OCI-LY1 (cell line): ENCODE results near the gene NACC1.

Experiments used
- H2AFZ ChIP-seq: fragments of 200-600 bp; sonication (generic), shearing (Covaris generic); 2 replicates; pipeline ENCODE4 v1.6.0; 2014; ENCODE audit warnings: antibody characterized with exemption, mild to moderate bottlenecking, low read length
- H3F3A ChIP-seq: fragments of 200-600 bp; sonication (generic), shearing (Covaris generic); 2 replicates; pipeline ENCODE4 v1.6.0; 2014; ENCODE audit warnings: mild to moderate bottlenecking, antibody characterized with exemption, low read length, moderate library complexity; ENCODE audit not compliant: insufficient read depth
- H3K27ac ChIP-seq: fragments of 200-600 bp; sonication (generic); 2 replicates; pipeline ENCODE4 v1.5.1; 2014; ENCODE audit warnings: low read length, mixed run types, mild to moderate bottlenecking, low read depth; ENCODE audit not compliant: poor library complexity, severe bottlenecking
- H3K27me3 ChIP-seq: fragments of 200-600 bp; sonication (generic); 2 replicates; pipeline ENCODE4 v1.6.0; 2014; ENCODE audit warnings: antibody characterized with exemption, mild to moderate bottlenecking, low read length, moderate library complexity; ENCODE audit not compliant: insufficient read depth
- H3K36me3 ChIP-seq: fragments of 200-600 bp; sonication (generic); 2 replicates; pipeline ENCODE4 v1.6.1; 2014; ENCODE audit warnings: mild to moderate bottlenecking, antibody characterized with exemption, low read length, moderate library complexity, mixed read lengths; ENCODE audit not compliant: insufficient read depth
- H3K4me1 ChIP-seq: fragments of 200-600 bp; sonication (generic); 2 replicates; pipeline ENCODE4 v1.5.1; 2014; ENCODE audit warnings: mild to moderate bottlenecking, low read length, moderate library complexity; ENCODE audit not compliant: insufficient read depth, severe bottlenecking
- H3K4me2 ChIP-seq: fragments of 200-600 bp; sonication (generic), shearing (Covaris generic); 2 replicates; pipeline ENCODE4 v1.6.1; 2014; ENCODE audit warnings: low read length
- H3K4me3 ChIP-seq: fragments of 200-600 bp; sonication (generic); 2 replicates; pipeline ENCODE4 v1.5.1; 2014; ENCODE audit warnings: low read length, low read depth, mild to moderate bottlenecking, mixed read lengths; ENCODE audit not compliant: poor library complexity, severe bottlenecking
- H3K79me2 ChIP-seq: fragments of 200-600 bp; shearing (Covaris generic); 2 replicates; pipeline ENCODE4 v1.6.1; 2016; ENCODE audit warnings: mixed run types, low read length, mixed read lengths; ENCODE audit not compliant: insufficient read depth
- H3K9ac ChIP-seq: fragments of 200-600 bp; sonication (generic), shearing (Covaris generic); 2 replicates; pipeline ENCODE4 v1.6.1; 2014; ENCODE audit warnings: mild to moderate bottlenecking, low read length, mixed read lengths
- H3K9me2 ChIP-seq: fragments of 200-600 bp; sonication (generic), shearing (Covaris generic); 2 replicates; pipeline ENCODE4 v1.6.1; 2014; ENCODE audit warnings: low read depth, mild to moderate bottlenecking, low read length, mixed read lengths
- H3K9me3 ChIP-seq: fragments of 200-600 bp; shearing (Covaris generic); 2 replicates; pipeline ENCODE4 v1.6.1; 2014; ENCODE audit warnings: low read length, mixed read lengths
- H4K20me1 ChIP-seq: fragments of 200-600 bp; sonication (generic), shearing (Covaris generic); 2 replicates; pipeline ENCODE4 v1.6.0; 2016; ENCODE audit warnings: mild to moderate bottlenecking, low read length; ENCODE audit not compliant: insufficient read depth
- EZH2 ChIP-seq: fragments of 200-600 bp; sonication (generic), shearing (Covaris generic); IDR thresholded peaks from 2 replicates; pipeline ENCODE4 v1.8.0; 2017; ENCODE audit warnings: borderline replicate concordance, mixed run types, mild to moderate bottlenecking, antibody characterized with exemption, low read length, moderate library complexity, mixed read lengths
- TF ChIP-seq, protein P1 (sequence below): fragments of 200-600 bp; sonication (generic), shearing (Covaris generic); IDR thresholded peaks from 2 replicates; pipeline ENCODE4 v1.5.1; 2017; ENCODE audit warnings: mild to moderate bottlenecking, antibody characterized with exemption, low read length, moderate library complexity, mixed read lengths

Gene NACC1

DNA sequence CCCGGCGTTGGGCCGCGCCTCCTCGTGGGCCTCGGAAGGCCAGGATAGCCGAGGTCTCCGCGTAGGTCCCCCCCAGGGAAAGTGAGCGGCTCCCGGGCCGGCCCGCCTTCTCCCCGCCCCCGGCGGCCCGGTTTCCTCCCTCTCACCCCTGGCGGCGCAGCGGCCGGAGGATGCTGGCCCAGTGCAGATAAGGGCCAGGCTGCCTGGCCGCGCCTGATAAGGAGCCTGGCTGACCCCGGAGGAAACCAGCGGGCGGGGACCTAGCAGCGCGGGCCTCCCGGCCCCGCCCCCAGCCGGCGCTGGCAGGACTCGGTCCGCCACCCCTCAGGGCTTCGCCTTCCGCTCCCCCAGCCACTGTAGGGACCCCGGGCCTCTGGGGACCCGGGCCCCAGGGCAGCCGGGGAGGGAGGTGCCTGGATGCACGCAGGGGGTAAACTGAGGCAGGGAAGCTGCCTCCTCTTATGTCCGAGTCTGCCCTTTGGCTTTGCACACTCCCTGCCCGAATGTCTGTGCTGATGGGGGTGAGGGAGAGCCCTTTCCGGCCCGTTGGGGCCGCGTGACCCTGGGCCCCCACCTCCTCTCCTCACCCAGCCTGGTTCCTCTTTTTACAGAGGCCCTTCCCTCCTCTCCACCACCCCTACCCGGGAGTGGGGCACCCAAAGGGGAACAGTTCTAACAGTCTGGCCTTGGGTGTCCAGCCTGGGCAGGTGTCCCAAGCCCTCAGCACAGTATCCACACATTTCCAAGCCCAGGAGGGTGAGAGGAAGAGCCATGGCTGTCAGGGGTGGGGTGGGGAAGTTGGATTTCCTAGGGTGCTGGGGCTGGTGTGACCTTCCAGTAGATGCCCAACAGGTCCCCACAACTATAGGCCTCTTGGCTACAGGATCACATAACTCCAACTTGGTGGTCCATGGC is 15.1 kb upstream of the NACC1 start, which contains the start of gene LYL1:
Gene LYL1, minus strand, starts transcription at position 193 of the 915 bp plus-strand sequence. CDS start 1,687 bp downstream, outside the sequence.
- Histone ChIP-seq H4K20me1 (no peaks in the 10 kb centered on the region), H3K27me3 (no peaks in the 10 kb centered on the region; the same call in 1 of the 2 replicates), H3K36me3 (peaks cover 16% of the 10 kb centered on the region; the same call in 1 of the 2 replicates), H3K27ac (peak within 1 kb of the TSS; percentile 98), H3K4me3 (peak within 1 kb of the TSS; percentile 62), H3K79me2 (no peaks in the 10 kb centered on the region), H2AFZ (no peak within 1 kb of the TSS), H3F3A (0 out of 2 replicates have a peak, but pooled peaks cover 3% of the 10 kb centered on the region), H3K4me1 (peaks cover 78% of the 10 kb centered on the region), H3K9me3 (no peaks in the 10 kb centered on the region), H3K9me2 (no peaks in the 10 kb centered on the region), H3K4me2 (peak within 1 kb of the TSS; percentile 62), H3K9ac (peak within 1 kb of the TSS; percentile 69)
- no peak for TF ChIP-seq EZH2
- TF ChIP-seq, protein P1, sequence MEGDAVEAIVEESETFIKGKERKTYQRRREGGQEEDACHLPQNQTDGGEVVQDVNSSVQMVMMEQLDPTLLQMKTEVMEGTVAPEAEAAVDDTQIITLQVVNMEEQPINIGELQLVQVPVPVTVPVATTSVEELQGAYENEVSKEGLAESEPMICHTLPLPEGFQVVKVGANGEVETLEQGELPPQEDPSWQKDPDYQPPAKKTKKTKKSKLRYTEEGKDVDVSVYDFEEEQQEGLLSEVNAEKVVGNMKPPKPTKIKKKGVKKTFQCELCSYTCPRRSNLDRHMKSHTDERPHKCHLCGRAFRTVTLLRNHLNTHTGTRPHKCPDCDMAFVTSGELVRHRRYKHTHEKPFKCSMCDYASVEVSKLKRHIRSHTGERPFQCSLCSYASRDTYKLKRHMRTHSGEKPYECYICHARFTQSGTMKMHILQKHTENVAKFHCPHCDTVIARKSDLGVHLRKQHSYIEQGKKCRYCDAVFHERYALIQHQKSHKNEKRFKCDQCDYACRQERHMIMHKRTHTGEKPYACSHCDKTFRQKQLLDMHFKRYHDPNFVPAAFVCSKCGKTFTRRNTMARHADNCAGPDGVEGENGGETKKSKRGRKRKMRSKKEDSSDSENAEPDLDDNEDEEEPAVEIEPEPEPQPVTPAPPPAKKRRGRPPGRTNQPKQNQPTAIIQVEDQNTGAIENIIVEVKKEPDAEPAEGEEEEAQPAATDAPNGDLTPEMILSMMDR, result no peak

DNA sequence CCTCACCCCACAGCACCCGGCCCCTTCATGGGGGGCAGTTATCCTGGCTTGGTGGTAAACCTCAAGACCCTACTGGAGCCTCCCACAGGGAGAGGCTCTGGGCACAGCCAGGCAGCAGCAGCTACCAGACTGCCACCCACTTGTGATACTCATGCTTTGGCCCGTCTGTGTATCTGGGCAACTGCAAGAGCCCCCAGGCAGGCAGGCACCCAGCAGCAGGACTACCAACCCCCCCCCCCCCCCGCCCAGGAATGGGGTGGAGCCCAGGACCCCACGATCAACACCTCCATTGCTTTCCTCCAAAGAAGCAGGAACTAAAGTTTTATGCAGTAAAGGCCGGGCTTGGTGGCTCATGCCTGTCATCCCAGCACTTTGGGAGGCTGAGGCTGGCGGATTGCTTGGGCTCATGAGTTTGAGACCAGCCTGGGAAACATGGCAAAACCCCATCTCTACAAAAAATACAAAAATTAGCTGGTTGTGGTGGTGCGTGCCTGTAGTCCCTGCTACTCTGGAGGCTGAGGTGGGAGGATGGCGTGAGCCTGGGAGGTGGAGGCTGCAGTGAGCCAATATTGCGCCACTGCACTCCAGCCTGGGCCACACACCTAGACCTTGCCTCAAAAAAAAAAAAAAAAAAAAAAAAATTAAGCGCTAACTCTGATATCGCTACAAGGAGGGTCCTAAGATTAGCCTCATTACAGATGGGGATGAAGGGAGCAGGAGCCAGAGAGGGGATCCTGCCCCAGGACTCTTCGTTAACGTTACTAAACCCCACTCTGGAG is 14.3 kb upstream of the NACC1 start:
- H3K4me2 ChIP-seq, result peak overlapping the region; percentile 92
- no peaks in the 10 kb centered on the region for H3K79me2 ChIP-seq
- H3K9me2 ChIP-seq, result no peaks in the 10 kb centered on the region
- peak overlapping the region; percentile 80 for H3K4me3 ChIP-seq
- peak overlapping the region; percentile 98 for H3K27ac ChIP-seq
- H2AFZ ChIP-seq, result no peak overlapping the region
- 0 out of 2 replicates have a peak, but pooled peaks cover 3% of the 10 kb centered on the region for H3F3A ChIP-seq
- TF ChIP-seq EZH2, result no peak
- TF ChIP-seq, protein P1, result no peak
- peaks cover 15% of the 10 kb centered on the region; the same call in 1 of the 2 replicates for H3K36me3 ChIP-seq
- H3K27me3 ChIP-seq, result no peaks in the 10 kb centered on the region; the same call in 1 of the 2 replicates
- H4K20me1 ChIP-seq, result no peaks in the 10 kb centered on the region
- no peaks in the 10 kb centered on the region for H3K9me3 ChIP-seq
- H3K9ac ChIP-seq, result peak overlapping the region; percentile 91
- H3K4me1 ChIP-seq, result peaks cover 74% of the 10 kb centered on the region

GRCh38 chr19:13104360-13104847 is 13.7 kb upstream of the NACC1 start:
- H3K79me2 ChIP-seq, result no peaks in the 10 kb centered on the region
- TF ChIP-seq EZH2, result no peak
- TF ChIP-seq, protein P1, result peak; percentile 88
- H3K4me2 ChIP-seq, result peak overlapping the region; percentile 92
- H3K9me3 ChIP-seq, result no peaks in the 10 kb centered on the region
- peak overlapping the region; percentile 91 for H3K9ac ChIP-seq
- no peaks in the 10 kb centered on the region for H3K9me2 ChIP-seq
- peaks cover 15% of the 10 kb centered on the region for H3K36me3 ChIP-seq
- peak overlapping the region; percentile 80 for H3K4me3 ChIP-seq
- peaks cover 67% of the 10 kb centered on the region for H3K4me1 ChIP-seq
- H2AFZ ChIP-seq, result no peak overlapping the region
- no peaks in the 10 kb centered on the region for H4K20me1 ChIP-seq
- 0 out of 2 replicates have a peak, but pooled peaks cover 3% of the 10 kb centered on the region for H3F3A ChIP-seq
- peak overlapping the region; percentile 98 for H3K27ac ChIP-seq
- no peaks in the 10 kb centered on the region for H3K27me3 ChIP-seq
